Measurements from ENCODE around the gene DGKI. TPM values are rescaled to one million over a fixed set of nuclear protein-coding genes. Genes with fewer than 3 reads are reported as not detected.

The DGKI gene
- total and polyA plus RNA-seq, 9 of the 15 experiments (the other 6 are each of a cell fraction or from before 2014, with no cell fraction given) = 0.11 to 0.54 (median 0.15) TPM; not detected in 5

DNA sequence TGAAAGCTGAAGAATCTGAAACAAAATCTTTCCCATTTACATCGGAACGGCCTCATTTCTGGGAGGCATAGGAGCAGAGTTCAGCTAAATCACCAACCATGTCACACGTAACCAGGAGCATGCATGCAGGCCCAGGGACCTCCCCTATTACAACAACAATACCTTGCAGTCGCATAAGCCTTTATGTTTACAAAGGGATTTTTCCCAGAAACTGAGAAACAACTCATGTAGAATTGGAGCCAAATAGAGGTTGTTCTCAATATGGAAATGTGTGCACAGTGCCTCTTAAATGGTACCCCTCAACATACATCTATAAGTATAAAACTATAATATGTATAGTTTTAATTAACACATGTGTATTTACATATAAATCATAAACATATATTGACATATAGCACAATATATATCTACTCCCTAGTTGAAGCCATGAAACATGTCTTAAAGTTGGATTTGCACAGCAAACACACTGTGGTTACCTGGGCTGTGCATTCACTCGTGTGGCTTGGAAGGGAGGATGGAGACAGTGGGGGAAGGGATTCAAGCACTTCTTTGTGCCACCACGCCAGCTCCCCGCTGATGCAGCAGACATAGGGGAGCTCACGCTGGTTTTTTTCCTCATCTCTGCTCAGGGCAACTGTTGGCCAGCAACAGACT is 35.0 kb upstream of the DGKI start:
- Histone ChIP-seq H3K9me1 (ENCODE audit: control insufficient read depth, insufficient read depth, low read length) (peaks cover 3% of the 10 kb centered on the region), H3K9me3 (replicated peaks; ENCODE audit: control insufficient read depth, insufficient read depth, low read depth, low read length) (no peaks in the 10 kb centered on the region), H3K4me2 (ENCODE audit: insufficient read depth, low read length) (no peak overlapping the region), H3K9ac (ENCODE audit: insufficient read depth in 1 of 2, low read depth in 2 of 2, low read length in 2 of 2) (no peak overlapping the region; a peak in 1 of 4 replicates), H4K20me1 (replicated peaks; ENCODE audit: control insufficient read depth, insufficient read depth, low read length) (no peaks in the 10 kb centered on the region), H2AFZ (ENCODE audit: low read depth, low read length) (no peak overlapping the region), H3K27me3 (ENCODE audit: control insufficient read depth in 2 of 2, insufficient read depth in 2 of 2, low read length in 2 of 2) (no peaks in the 10 kb centered on the region), H3K36me3 (ENCODE audit: control insufficient read depth, insufficient read depth, low read length) (peaks cover 88% of the 10 kb centered on the region), H3K4me3 (no peak overlapping the region), H3K27ac (ENCODE audit: extremely low read depth, low read depth, low read length) (peak overlapping the region; percentile 68; the same call in 2 of the 3 replicates), H3K4me1 (replicated peaks in 1 of 2; ENCODE audit: control insufficient read depth in 2 of 2, insufficient read depth in 2 of 2, low read length in 2 of 2) (peaks cover 13 to 28% of the 10 kb centered on the region in 2 experiments; a peak in 4 of 5 replicates), H3K79me2 (ENCODE audit: control insufficient read depth, insufficient read depth, low read length) (no peaks in the 10 kb centered on the region)
- ATAC-seq = no peak
- DNase-seq (ENCODE audit: extremely low read depth in 1 of 4, low spot score in 3 of 4) = no peak
- POLR2A ChIA-PET = interaction anchor here (0.6 to 1.0 kb wide), 2 partner anchors 47 to 186 kb away, joined by 3 to 4 read pairs; no protein-coding TSS in a partner anchor
- CTCF ChIA-PET (ENCODE audit: low intra/inter-chr PET ratio) = no interaction called here
- BruUV-seq (replicated peaks) = no TSS peak
- no peak for FAIRE-seq
- intact Hi-C loops (cut with micrococcal nuclease) = no loop called here
- WGBS (ENCODE audit: insufficient coverage, low coverage, missing lambda C conversion rate) = 80% methylated on average over 8 of the region's 8 CpGs
- in situ Hi-C loops (cut with MboI) = no loop called here
- TF ChIP-seq PYGO2 (tag; IDR thresholded peaks at IDR 0.05) = no peak
- TF ChIP-seq, protein P1, sequence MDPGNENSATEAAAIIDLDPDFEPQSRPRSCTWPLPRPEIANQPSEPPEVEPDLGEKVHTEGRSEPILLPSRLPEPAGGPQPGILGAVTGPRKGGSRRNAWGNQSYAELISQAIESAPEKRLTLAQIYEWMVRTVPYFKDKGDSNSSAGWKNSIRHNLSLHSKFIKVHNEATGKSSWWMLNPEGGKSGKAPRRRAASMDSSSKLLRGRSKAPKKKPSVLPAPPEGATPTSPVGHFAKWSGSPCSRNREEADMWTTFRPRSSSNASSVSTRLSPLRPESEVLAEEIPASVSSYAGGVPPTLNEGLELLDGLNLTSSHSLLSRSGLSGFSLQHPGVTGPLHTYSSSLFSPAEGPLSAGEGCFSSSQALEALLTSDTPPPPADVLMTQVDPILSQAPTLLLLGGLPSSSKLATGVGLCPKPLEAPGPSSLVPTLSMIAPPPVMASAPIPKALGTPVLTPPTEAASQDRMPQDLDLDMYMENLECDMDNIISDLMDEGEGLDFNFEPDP (CRISPR knock-in tag; IDR thresholded peaks at IDR 0.05) = no peak
- TF ChIP-seq, protein P2, sequence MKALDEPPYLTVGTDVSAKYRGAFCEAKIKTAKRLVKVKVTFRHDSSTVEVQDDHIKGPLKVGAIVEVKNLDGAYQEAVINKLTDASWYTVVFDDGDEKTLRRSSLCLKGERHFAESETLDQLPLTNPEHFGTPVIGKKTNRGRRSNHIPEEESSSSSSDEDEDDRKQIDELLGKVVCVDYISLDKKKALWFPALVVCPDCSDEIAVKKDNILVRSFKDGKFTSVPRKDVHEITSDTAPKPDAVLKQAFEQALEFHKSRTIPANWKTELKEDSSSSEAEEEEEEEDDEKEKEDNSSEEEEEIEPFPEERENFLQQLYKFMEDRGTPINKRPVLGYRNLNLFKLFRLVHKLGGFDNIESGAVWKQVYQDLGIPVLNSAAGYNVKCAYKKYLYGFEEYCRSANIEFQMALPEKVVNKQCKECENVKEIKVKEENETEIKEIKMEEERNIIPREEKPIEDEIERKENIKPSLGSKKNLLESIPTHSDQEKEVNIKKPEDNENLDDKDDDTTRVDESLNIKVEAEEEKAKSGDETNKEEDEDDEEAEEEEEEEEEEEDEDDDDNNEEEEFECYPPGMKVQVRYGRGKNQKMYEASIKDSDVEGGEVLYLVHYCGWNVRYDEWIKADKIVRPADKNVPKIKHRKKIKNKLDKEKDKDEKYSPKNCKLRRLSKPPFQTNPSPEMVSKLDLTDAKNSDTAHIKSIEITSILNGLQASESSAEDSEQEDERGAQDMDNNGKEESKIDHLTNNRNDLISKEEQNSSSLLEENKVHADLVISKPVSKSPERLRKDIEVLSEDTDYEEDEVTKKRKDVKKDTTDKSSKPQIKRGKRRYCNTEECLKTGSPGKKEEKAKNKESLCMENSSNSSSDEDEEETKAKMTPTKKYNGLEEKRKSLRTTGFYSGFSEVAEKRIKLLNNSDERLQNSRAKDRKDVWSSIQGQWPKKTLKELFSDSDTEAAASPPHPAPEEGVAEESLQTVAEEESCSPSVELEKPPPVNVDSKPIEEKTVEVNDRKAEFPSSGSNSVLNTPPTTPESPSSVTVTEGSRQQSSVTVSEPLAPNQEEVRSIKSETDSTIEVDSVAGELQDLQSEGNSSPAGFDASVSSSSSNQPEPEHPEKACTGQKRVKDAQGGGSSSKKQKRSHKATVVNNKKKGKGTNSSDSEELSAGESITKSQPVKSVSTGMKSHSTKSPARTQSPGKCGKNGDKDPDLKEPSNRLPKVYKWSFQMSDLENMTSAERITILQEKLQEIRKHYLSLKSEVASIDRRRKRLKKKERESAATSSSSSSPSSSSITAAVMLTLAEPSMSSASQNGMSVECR (CRISPR knock-in tag; IDR thresholded peaks at IDR 0.05) = no peak
- TF ChIP-seq, protein P3, sequence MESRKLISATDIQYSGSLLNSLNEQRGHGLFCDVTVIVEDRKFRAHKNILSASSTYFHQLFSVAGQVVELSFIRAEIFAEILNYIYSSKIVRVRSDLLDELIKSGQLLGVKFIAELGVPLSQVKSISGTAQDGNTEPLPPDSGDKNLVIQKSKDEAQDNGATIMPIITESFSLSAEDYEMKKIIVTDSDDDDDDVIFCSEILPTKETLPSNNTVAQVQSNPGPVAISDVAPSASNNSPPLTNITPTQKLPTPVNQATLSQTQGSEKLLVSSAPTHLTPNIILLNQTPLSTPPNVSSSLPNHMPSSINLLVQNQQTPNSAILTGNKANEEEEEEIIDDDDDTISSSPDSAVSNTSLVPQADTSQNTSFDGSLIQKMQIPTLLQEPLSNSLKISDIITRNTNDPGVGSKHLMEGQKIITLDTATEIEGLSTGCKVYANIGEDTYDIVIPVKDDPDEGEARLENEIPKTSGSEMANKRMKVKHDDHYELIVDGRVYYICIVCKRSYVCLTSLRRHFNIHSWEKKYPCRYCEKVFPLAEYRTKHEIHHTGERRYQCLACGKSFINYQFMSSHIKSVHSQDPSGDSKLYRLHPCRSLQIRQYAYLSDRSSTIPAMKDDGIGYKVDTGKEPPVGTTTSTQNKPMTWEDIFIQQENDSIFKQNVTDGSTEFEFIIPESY (CRISPR knock-in tag; IDR thresholded peaks at IDR 0.05) = 0 out of 2 replicates have a peak, but pooled peaks have one; percentile 13
- TF ChIP-seq E2F1 (CRISPR knock-in tag; IDR thresholded peaks at IDR 0.05) = no peak
- TF ChIP-seq, protein P4, sequence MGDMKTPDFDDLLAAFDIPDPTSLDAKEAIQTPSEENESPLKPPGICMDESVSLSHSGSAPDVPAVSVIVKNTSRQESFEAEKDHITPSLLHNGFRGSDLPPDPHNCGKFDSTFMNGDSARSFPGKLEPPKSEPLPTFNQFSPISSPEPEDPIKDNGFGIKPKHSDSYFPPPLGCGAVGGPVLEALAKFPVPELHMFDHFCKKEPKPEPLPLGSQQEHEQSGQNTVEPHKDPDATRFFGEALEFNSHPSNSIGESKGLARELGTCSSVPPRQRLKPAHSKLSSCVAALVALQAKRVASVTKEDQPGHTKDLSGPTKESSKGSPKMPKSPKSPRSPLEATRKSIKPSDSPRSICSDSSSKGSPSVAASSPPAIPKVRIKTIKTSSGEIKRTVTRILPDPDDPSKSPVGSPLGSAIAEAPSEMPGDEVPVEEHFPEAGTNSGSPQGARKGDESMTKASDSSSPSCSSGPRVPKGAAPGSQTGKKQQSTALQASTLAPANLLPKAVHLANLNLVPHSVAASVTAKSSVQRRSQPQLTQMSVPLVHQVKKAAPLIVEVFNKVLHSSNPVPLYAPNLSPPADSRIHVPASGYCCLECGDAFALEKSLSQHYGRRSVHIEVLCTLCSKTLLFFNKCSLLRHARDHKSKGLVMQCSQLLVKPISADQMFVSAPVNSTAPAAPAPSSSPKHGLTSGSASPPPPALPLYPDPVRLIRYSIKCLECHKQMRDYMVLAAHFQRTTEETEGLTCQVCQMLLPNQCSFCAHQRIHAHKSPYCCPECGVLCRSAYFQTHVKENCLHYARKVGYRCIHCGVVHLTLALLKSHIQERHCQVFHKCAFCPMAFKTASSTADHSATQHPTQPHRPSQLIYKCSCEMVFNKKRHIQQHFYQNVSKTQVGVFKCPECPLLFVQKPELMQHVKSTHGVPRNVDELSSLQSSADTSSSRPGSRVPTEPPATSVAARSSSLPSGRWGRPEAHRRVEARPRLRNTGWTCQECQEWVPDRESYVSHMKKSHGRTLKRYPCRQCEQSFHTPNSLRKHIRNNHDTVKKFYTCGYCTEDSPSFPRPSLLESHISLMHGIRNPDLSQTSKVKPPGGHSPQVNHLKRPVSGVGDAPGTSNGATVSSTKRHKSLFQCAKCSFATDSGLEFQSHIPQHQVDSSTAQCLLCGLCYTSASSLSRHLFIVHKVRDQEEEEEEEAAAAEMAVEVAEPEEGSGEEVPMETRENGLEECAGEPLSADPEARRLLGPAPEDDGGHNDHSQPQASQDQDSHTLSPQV (IDR thresholded peaks at IDR 0.05) = 0 out of 2 replicates have a peak, but pooled peaks have one; percentile 49
